ENCODE measurements around the gene SZRD1.
A peak's percentile ranks its signal among the peaks of the same experiment; 100 is the strongest.
"Not testable (repeated sequence)": the region's sequence is repeated elsewhere in the genome, so short reads cannot be mapped to it uniquely, and the experiment has no call there.

The SZRD1 gene

GRCh38 chr1:16356867-16357266, 10.2 kb upstream of the SZRD1 start:
- Mint-ChIP-seq H3K9me3 (no peaks in the 10 kb centered on the region), H3K4me3 (no peak overlapping the region), H3K27ac (no peak overlapping the region), H3K36me3 (ENCODE audit: low read depth) (no peaks in the 10 kb centered on the region), H3K27me3 (ENCODE audit: low read depth, poor library complexity) (peaks cover 7% of the 10 kb centered on the region), H3K4me1 (peaks cover 9% of the 10 kb centered on the region)
- TF ChIP-seq CTCF (IDR thresholded peaks at IDR 0.05) = no peak
- DNase-seq = no peak

GRCh38 chr1:16365146-16365498, 1.9 kb upstream of the SZRD1 start:
- H3K9me3 Mint-ChIP-seq; H3K27ac Mint-ChIP-seq; H3K4me3 Mint-ChIP-seq; DNase-seq; H3K36me3 Mint-ChIP-seq (ENCODE audit: low read depth): not testable (repeated sequence)
- H3K27me3 Mint-ChIP-seq (ENCODE audit: low read depth, poor library complexity) = peaks cover 13% of the 10 kb centered on the region
- H3K4me1 Mint-ChIP-seq = peaks cover 22% of the 10 kb centered on the region

GRCh38 chr1:16367258-16367967, 371 bp downstream of the SZRD1 start:
- peaks cover 8% of the 10 kb centered on the region for H3K36me3 Mint-ChIP-seq (ENCODE audit: low read depth)
- H3K4me1 Mint-ChIP-seq = peaks cover 23% of the 10 kb centered on the region
- peak overlapping the region; percentile 98 for H3K27ac Mint-ChIP-seq
- H3K4me3 Mint-ChIP-seq = peak overlapping the region; percentile 93
- H3K27me3 Mint-ChIP-seq (ENCODE audit: low read depth, poor library complexity) = peaks cover 13% of the 10 kb centered on the region
- no peaks in the 10 kb centered on the region for H3K9me3 Mint-ChIP-seq
- peak; percentile 78 for DNase-seq
- TF ChIP-seq CTCF (IDR thresholded peaks at IDR 0.05) = no peak

GRCh38 chr1:16367968-16368890, 1.2 kb downstream of the SZRD1 start:
- H3K9me3 Mint-ChIP-seq = no peaks in the 10 kb centered on the region
- H3K27me3 Mint-ChIP-seq (ENCODE audit: low read depth, poor library complexity) = peaks cover 13% of the 10 kb centered on the region
- no peak for DNase-seq
- H3K36me3 Mint-ChIP-seq (ENCODE audit: low read depth) = peaks cover 15% of the 10 kb centered on the region
- TF ChIP-seq CTCF (IDR thresholded peaks at IDR 0.05) = no peak
- H3K4me1 Mint-ChIP-seq = peaks cover 30% of the 10 kb centered on the region
- H3K27ac Mint-ChIP-seq = peak overlapping the region; percentile 98
- H3K4me3 Mint-ChIP-seq = peak overlapping the region; percentile 93

GRCh38 chr1:16369821-16370220, 2.8 kb downstream of the SZRD1 start:
- H3K9me3 Mint-ChIP-seq = no peaks in the 10 kb centered on the region
- H3K27me3 Mint-ChIP-seq (ENCODE audit: low read depth, poor library complexity) = peaks cover 5% of the 10 kb centered on the region
- no peak for TF ChIP-seq CTCF (IDR thresholded peaks at IDR 0.05)
- H3K27ac Mint-ChIP-seq = no peak overlapping the region
- H3K4me1 Mint-ChIP-seq = peaks cover 41% of the 10 kb centered on the region
- DNase-seq = no peak
- H3K36me3 Mint-ChIP-seq (ENCODE audit: low read depth) = peaks cover 26% of the 10 kb centered on the region
- no peak overlapping the region for H3K4me3 Mint-ChIP-seq

GRCh38 chr1:16371725-16372124, 4.7 kb downstream of the SZRD1 start:
- Mint-ChIP-seq H3K27me3 (ENCODE audit: low read depth, poor library complexity) (peaks cover 3% of the 10 kb centered on the region), H3K4me3 (no peak overlapping the region), H3K4me1 (peaks cover 57% of the 10 kb centered on the region), H3K27ac (no peak overlapping the region), H3K9me3 (no peaks in the 10 kb centered on the region), H3K36me3 (ENCODE audit: low read depth) (peaks cover 32% of the 10 kb centered on the region)
- DNase-seq = no peak
- TF ChIP-seq CTCF (IDR thresholded peaks at IDR 0.05) = no peak

Data from nephron progenitor cell (in vitro differentiated cells).